Skeletal muscle tissue (tissue), 4 donors: ENCODE measurements around the gene NAA15. TPM values are rescaled to one million over a fixed set of nuclear protein-coding genes. Genes with fewer than 3 reads are reported as not detected.
"Not testable (repeated sequence)": the region's sequence is repeated elsewhere in the genome, so short reads cannot be mapped to it uniquely, and the experiment has no call there.

Experiments
- H3K27ac ChIP-seq: one replicate; pipeline ENCODE4 v1.7.0; 2013; ENCODE audit warnings: mild to moderate bottlenecking, low read depth, low read length, inconsistent platforms
- H3K27me3 ChIP-seq, 3 donors: one replicate each; pipeline ENCODE4 v1.7.0; 2013; ENCODE audit warnings: low read length in 3 of 3; ENCODE audit not compliant: control insufficient read depth in 3 of 3, insufficient read depth in 3 of 3
- H3K36me3 ChIP-seq, 3 donors: one replicate each; pipeline ENCODE4 v1.7.0; 2013; ENCODE audit warnings: low read length in 3 of 3; ENCODE audit not compliant: control insufficient read depth in 3 of 3, insufficient read depth in 3 of 3
- H3K4me1 ChIP-seq, 3 donors: one replicate each; pipeline ENCODE4 v1.7.0; 2013; ENCODE audit warnings: low read length in 3 of 3, mild to moderate bottlenecking in 3 of 3; ENCODE audit not compliant: control insufficient read depth in 3 of 3, insufficient read depth in 3 of 3
- H3K4me3 ChIP-seq, 3 donors: one replicate each; pipeline ENCODE4 v1.7.0; 2013; ENCODE audit warnings: low read length in 3 of 3
- H3K9ac ChIP-seq, 3 donors: one replicate each; pipeline ENCODE4 v1.7.0; 2013; ENCODE audit warnings: low read length in 3 of 3, mild to moderate bottlenecking in 3 of 3, moderate library complexity in 2 of 3, low read depth in 1 of 3
- H3K9me3 ChIP-seq, 3 donors: one replicate each; pipeline ENCODE4 v1.7.0; 2013; ENCODE audit warnings: low read length in 3 of 3; ENCODE audit not compliant: control insufficient read depth in 3 of 3
- total RNA-seq: library from RNA; depleted of rRNA; stranded (reverse); fragments of >200 nt; gene quantifications from one replicate; pipeline ENCODE4 v1.2.3, GENCODE V29; 2014
- donor health status: Osteomylitis.

NAA15 gene
- total RNA-seq, 1 donor from 2014 or later, result 18.8 TPM

DNA sequence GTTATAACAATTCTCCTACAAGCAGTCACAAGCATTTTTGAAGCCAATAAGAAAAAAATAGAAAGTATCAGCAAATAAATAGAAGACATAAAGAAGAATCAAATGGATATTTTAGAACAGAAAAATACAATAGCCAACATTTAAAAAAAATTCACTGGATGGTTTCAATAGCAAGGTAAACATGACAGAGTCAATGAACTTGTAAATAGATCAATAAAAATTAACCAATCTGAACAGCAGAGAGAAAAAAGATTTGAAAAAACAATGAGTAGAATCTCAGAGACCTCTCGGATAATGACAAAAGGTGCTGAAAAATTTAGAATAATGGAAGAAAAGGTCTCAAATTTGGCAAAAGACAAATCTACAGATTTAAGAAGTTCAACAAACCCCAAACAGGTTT lies 119.3 kb downstream of the NAA15 start:
- Histone ChIP-seq H3K27ac (no peak overlapping the region), H3K9ac (no peak overlapping the region), H3K27me3 (no peaks in the 10 kb centered on the region), H3K9me3 (peaks cover 0 to 4% (median 0%) of the 10 kb centered on the region in 3 donors), H3K36me3 (no peaks in the 10 kb centered on the region), H3K4me1 (no peaks in the 10 kb centered on the region), H3K4me3 (no peak overlapping the region)

DNA sequence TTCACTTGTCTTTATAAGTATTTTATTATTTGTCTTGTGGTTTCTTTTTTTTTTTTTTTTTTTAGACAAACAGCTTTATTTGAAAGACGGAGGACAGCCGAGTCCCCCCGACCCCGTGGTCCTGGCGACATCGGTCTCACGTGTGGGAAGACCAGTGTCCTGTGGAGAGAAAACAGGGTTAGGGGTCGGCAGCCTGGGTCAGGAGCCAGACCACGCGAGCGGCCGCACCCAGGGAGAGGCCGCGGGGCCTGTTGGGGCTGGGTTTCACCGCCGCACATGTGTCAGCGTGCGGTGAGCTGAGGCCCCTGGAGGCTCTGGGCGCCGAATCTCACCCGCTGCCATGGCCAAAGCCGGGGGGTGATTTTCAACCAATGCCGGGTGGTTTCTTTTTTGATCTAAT lies 134.8 kb downstream of the NAA15 start:
- peaks cover 0 to 8% (median 2%) of the 10 kb centered on the region in 3 donors for H3K9me3 ChIP-seq
- H3K4me1 ChIP-seq, result no peaks in the 10 kb centered on the region
- no peak overlapping the region for H3K4me3 ChIP-seq
- no peak overlapping the region for H3K9ac ChIP-seq
- no peak overlapping the region for H3K27ac ChIP-seq
- H3K27me3 ChIP-seq, result no peaks in the 10 kb centered on the region
- H3K36me3 ChIP-seq, result peaks cover 0 to 3% (median 0%) of the 10 kb centered on the region in 3 donors

DNA sequence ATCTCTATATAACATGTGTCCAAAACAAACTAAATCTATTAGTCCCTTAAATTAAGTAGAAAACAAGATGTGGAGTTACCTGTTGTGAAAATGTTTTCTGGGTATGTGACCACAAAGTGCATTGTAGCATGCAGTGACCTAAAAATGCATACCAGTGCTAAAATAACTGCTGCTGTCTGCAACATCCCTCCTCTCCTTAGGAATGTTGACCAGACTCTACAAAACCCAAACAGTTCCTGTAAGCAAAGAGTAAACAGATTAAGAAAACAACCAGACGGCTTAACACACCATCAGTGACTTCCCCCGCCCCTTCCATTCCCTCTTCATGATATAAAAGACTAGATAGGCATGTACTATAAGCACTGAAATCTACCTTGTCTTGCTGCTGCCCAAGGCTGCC lies 136.8 kb downstream of the NAA15 start:
- Histone ChIP-seq H3K27ac (no peak overlapping the region), H3K9ac (no peak overlapping the region), H3K4me3 (no peak overlapping the region), H3K36me3 (peaks cover 0 to 3% (median 0%) of the 10 kb centered on the region in 3 donors), H3K9me3 (peaks cover 0 to 8% (median 2%) of the 10 kb centered on the region in 3 donors), H3K27me3 (no peaks in the 10 kb centered on the region), H3K4me1 (no peaks in the 10 kb centered on the region)

DNA sequence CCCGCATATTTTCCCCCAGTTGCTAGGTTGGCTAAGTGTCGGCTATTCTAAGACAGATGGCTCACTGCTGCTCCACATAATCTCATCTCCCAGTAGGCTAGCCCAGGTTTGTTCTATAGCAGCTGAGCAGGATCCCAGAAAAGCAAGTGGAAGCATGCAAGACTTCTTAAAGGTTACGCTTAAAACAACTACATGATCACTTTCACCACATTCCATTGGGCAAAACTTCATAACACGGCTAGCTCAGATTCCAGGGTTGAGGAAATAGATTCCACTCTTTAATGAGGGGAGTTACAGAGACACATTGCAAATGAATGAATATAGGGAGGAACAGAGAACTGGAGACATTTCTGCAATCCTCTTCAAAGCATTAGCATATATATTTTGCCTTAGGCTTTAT lies 139.7 kb downstream of the NAA15 start:
- no peak overlapping the region for H3K4me3 ChIP-seq
- peaks cover 0 to 5% (median 2%) of the 10 kb centered on the region in 3 donors for H3K9me3 ChIP-seq
- peaks cover 0 to 3% (median 0%) of the 10 kb centered on the region in 3 donors for H3K36me3 ChIP-seq
- H3K9ac ChIP-seq, result no peak overlapping the region
- no peaks in the 10 kb centered on the region for H3K27me3 ChIP-seq
- no peaks in the 10 kb centered on the region for H3K4me1 ChIP-seq
- H3K27ac ChIP-seq, result no peak overlapping the region

DNA sequence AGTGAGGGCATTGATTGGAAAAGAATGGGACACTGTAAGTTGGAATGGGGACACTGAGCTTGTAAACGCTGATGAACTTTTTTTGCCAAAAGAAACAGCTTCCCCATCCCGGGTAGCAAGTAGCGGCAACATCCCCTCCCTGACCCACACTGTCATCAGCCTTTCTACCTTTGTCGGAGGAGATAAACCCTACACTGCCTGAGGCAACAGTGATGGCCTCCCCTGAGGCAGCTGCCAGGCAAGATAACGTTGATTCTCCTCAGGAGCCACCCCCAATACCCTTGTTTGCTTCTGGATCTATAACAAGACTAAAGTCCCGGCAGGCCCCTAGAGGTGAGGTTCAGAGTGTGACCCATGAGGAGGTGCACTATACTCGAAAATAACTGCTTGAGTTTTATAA lies 142.4 kb downstream of the NAA15 start:
- Histone ChIP-seq H3K9me3 (peaks cover 0 to 1% (median 0%) of the 10 kb centered on the region in 3 donors), H3K9ac (no peak overlapping the region), H3K36me3 (no peaks in the 10 kb centered on the region)

DNA sequence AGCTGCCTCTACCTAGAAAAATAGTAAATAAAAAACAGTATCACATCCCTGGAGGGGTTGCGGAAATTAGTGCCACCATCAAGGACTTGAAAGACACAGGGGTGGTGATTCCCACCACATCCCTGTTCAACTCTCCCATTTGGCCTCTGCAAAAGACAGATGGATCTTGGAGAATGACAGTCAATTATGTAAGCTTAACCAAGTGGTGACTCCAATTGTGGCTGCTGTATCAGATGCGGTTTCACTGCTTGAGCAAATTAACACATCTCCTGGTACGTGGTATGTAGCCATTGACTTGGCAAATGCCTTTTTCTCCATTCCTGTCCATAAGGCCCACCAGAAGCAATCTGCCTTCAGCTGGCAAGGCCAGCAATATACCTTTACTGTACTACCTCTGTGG lies 143.6 kb downstream of the NAA15 start:
- not testable (repeated sequence) for H3K9me3 ChIP-seq, H3K27me3 ChIP-seq, H3K27ac ChIP-seq, H3K4me3 ChIP-seq, H3K4me1 ChIP-seq, H3K36me3 ChIP-seq, H3K9ac ChIP-seq

More for the DNA sequence above, 142.4 kb downstream of the NAA15 start:
- H3K27ac ChIP-seq, result no peak overlapping the region
- no peaks in the 10 kb centered on the region for H3K4me1 ChIP-seq
- H3K4me3 ChIP-seq, result no peak overlapping the region
- no peaks in the 10 kb centered on the region for H3K27me3 ChIP-seq

DNA sequence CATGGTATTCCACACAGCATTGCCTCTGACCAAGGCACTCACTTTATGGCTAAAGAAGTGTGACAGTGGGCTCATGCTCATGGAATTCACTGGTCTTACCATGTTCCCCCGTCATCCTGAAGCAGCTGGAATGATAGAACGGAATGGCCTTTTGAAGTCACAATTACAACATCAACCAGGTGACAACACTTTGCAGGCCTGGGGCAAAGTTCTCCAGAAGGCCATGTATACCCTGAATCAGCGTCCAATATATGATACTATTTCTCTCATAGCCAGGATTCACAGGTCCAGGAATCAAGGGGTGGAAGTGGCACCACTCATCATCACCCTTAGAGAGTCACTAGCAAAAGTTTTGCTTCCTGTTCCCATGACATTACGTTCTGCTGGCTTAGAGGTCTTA lies 145.8 kb downstream of the NAA15 start:
- H3K27me3 ChIP-seq, H3K36me3 ChIP-seq, H3K4me3 ChIP-seq, H3K9ac ChIP-seq, H3K9me3 ChIP-seq, H3K4me1 ChIP-seq, H3K27ac ChIP-seq: not testable (repeated sequence)

DNA sequence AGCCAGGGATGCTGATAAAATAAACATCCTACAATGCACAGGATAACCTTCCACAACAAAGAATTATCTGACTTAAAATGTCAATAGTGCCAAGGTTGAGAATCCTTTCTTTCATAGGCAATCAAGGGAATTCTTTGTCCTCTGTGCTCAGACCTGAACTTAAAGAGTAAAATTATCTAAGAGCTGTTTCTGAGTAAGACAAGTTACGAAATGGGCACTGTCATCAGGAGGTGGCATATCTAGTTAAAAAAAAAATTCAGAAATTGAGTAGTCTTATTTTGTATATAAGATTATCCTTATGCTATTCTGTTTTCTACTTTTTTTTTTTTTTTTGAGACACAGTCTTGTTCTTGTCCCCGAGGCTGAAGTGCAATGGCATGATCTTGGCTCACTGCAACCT lies 149.3 kb downstream of the NAA15 start:
- no peak overlapping the region for H3K27ac ChIP-seq
- H3K4me3 ChIP-seq, result no peak overlapping the region
- no peaks in the 10 kb centered on the region for H3K36me3 ChIP-seq
- no peak overlapping the region for H3K9ac ChIP-seq
- peaks cover 16 to 25% (median 22%) of the 10 kb centered on the region in 3 donors for H3K4me1 ChIP-seq
- H3K27me3 ChIP-seq, result no peaks in the 10 kb centered on the region
- no peaks in the 10 kb centered on the region for H3K9me3 ChIP-seq

DNA sequence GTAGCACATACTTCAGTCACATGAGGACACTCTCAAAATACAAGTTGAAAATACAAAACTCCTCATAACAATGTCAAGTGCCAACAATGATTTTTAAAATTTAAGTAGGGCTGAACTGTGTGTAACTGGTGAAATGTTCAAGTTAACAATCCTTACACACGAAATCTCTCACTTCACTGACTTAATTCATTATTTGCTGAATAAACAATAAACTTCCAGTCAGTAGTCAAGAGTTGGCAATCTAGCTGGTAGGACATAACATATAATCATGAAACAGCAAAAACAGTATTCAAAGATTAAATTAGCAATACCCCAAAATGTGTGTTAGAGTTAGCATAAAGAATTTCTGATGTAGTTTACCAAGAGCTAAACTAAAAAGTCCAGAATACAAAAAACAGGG lies 150.7 kb downstream of the NAA15 start:
- Histone ChIP-seq H3K4me1 (peaks cover 16 to 28% (median 27%) of the 10 kb centered on the region in 3 donors), H3K4me3 (no peak overlapping the region), H3K27me3 (no peaks in the 10 kb centered on the region), H3K9me3 (no peaks in the 10 kb centered on the region), H3K9ac (no peak overlapping the region), H3K36me3 (no peaks in the 10 kb centered on the region), H3K27ac (no peak overlapping the region)

DNA sequence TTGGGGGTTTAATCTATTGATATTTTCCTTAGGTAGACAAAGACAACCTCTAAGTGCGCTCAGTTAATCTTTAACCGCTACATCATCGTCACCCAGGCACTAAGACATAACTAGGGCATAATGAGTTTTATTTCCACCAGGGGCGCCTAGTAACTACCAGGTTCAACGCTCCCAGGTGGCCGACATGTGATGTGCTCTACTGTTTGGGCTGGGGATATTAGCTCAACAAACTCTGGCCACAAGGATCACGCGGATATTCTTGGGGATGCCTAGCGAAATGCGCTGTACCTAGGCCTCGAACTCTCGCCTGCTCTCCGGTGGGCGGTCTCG lies 151.7 kb downstream of the NAA15 start:
- H3K9me3 ChIP-seq, result no peaks in the 10 kb centered on the region
- H3K27me3 ChIP-seq, result no peaks in the 10 kb centered on the region
- H3K4me1 ChIP-seq, result peaks cover 16 to 28% (median 27%) of the 10 kb centered on the region in 3 donors
- peak overlapping the region; percentile 83 to 92 (median 88) for H3K9ac ChIP-seq
- H3K27ac ChIP-seq, result peak overlapping the region; percentile 91
- H3K4me3 ChIP-seq, result peak overlapping the region; percentile 93 to 98 (median 96)
- H3K36me3 ChIP-seq, result no peaks in the 10 kb centered on the region
